OCI-LY1 (cell line): ENCODE measurements around the gene ICAM4.

Source experiments
- EZH2 ChIP-seq: fragments of 200-600 bp; sonication (generic), shearing (Covaris generic); IDR thresholded peaks from 2 replicates; pipeline ENCODE4 v1.8.0; 2017; ENCODE audit warnings: borderline replicate concordance, mixed run types, mild to moderate bottlenecking, antibody characterized with exemption, low read length, moderate library complexity, mixed read lengths
- TF ChIP-seq, protein P1 (sequence below): fragments of 200-600 bp; sonication (generic), shearing (Covaris generic); IDR thresholded peaks from 2 replicates; pipeline ENCODE4 v1.5.1; 2017; ENCODE audit warnings: mild to moderate bottlenecking, antibody characterized with exemption, low read length, moderate library complexity, mixed read lengths

DNA sequence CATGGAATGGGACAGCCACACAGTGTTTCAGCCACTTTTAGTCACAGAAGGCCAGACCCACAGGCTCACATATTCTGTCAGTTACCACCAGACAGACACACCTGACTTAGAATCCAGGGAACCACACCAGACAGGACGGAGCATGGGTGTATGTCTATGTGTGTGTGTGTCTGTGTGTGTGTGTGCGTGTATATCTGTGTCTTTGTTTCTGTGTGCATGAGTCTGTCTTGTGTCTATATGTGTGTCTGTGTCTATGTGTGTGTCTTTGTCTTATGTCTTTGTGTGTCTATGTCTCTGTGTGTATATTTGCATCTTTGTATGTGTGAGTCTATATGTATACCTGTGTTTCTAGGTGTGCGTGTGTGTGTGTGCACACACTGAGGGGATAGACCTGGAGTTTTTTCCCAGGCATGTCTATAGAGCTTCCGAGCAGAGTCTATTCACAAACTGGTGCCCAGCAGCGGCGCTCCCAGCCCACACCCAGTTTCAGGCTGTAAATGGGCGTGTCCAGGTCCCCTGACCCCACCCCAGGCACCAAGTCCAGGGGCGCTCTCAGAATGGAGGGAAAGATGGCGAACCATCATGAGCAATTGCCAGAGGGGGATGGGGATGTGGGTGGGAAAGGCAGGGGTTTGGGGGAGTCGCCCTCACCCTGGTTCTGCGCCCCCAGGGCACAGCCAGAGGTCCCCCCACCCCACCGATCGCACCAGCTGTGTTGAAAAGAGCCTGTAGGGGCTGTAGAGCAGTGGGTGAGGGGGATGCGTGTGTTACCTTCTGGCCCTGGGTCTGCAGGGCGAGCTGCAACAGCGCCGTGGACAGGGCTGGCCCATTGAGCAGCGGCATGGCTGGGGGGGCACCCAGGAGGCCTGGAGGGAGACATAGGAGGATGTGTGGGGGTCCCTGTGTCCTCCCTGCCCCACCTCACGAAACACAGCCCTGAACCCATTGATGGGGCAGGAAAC, 35.4 kb downstream of the ICAM4 start:
- TF ChIP-seq, protein P1, sequence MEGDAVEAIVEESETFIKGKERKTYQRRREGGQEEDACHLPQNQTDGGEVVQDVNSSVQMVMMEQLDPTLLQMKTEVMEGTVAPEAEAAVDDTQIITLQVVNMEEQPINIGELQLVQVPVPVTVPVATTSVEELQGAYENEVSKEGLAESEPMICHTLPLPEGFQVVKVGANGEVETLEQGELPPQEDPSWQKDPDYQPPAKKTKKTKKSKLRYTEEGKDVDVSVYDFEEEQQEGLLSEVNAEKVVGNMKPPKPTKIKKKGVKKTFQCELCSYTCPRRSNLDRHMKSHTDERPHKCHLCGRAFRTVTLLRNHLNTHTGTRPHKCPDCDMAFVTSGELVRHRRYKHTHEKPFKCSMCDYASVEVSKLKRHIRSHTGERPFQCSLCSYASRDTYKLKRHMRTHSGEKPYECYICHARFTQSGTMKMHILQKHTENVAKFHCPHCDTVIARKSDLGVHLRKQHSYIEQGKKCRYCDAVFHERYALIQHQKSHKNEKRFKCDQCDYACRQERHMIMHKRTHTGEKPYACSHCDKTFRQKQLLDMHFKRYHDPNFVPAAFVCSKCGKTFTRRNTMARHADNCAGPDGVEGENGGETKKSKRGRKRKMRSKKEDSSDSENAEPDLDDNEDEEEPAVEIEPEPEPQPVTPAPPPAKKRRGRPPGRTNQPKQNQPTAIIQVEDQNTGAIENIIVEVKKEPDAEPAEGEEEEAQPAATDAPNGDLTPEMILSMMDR = no peak
- no peak for TF ChIP-seq EZH2
